ENCODE measurements around the gene SLC2A2.

DNA sequence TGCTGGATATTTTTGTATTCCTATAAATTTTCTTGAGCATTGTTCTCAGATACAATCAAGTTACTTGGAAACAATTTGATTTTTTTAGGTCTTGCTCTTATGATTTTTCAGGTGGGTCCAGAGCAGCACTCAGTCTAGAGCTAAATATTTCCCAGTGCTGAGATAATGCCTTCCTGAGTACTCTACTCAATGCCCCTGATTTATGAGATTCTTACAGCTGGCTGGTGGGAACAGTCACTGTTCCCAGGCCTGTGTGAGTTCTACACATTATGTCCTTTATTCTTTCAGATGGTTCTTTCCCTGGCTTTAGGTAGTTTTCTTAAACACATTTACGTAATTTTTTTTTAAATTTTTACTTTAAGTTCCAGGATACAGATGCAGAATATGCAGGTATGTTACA, 67.1 kb downstream of the SLC2A2 start:
- TF ChIP-seq TAF1 (IDR thresholded peaks at IDR 0.05; ENCODE audit: borderline replicate concordance, insufficient read depth, low read length) (no peak), POLR2AphosphoS5 (IDR thresholded peaks at IDR 0.05; ENCODE audit: low read depth, low read length) (no peak), SIN3A (IDR thresholded peaks at IDR 0.05; ENCODE audit: borderline replicate concordance, insufficient read depth, low read length) (no peak)
- TF ChIP-seq, protein P1, sequence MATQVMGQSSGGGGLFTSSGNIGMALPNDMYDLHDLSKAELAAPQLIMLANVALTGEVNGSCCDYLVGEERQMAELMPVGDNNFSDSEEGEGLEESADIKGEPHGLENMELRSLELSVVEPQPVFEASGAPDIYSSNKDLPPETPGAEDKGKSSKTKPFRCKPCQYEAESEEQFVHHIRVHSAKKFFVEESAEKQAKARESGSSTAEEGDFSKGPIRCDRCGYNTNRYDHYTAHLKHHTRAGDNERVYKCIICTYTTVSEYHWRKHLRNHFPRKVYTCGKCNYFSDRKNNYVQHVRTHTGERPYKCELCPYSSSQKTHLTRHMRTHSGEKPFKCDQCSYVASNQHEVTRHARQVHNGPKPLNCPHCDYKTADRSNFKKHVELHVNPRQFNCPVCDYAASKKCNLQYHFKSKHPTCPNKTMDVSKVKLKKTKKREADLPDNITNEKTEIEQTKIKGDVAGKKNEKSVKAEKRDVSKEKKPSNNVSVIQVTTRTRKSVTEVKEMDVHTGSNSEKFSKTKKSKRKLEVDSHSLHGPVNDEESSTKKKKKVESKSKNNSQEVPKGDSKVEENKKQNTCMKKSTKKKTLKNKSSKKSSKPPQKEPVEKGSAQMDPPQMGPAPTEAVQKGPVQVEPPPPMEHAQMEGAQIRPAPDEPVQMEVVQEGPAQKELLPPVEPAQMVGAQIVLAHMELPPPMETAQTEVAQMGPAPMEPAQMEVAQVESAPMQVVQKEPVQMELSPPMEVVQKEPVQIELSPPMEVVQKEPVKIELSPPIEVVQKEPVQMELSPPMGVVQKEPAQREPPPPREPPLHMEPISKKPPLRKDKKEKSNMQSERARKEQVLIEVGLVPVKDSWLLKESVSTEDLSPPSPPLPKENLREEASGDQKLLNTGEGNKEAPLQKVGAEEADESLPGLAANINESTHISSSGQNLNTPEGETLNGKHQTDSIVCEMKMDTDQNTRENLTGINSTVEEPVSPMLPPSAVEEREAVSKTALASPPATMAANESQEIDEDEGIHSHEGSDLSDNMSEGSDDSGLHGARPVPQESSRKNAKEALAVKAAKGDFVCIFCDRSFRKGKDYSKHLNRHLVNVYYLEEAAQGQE (IDR thresholded peaks at IDR 0.05; ENCODE audit: insufficient read depth in 1 of 2, low read depth in 2 of 2, low read length in 2 of 2), result no peak

All from PFSK-1 (cell line).